Cardiac muscle cell (in vitro differentiated cells and primary cell): Measurements from ENCODE around the gene STARD3. TPM values are rescaled to one million over a fixed set of nuclear protein-coding genes. Genes with fewer than 3 reads are reported as not detected.

Experiments
- DNase-seq, 2 donors: peaks; one replicate each; pipeline versions ENCODE4 v3.0.0 to v3.0.0-alpha.2; 2010 to 2017; ENCODE audit warnings: low read depth in 1 of 2, low spot score in 1 of 2
- H3K27ac ChIP-seq: fragments of 200-600 bp; sonication (generic); 2 replicates; pipeline ENCODE4 v1.5.1; 2016
- H3K27me3 ChIP-seq: fragments of 200-600 bp; sonication (generic); 2 replicates; pipeline ENCODE4 v1.6.0; 2016; ENCODE audit warnings: control low read depth
- H3K36me3 ChIP-seq: fragments of 200-600 bp; sonication (generic); 2 replicates; pipeline ENCODE4 v1.5.1; 2016; ENCODE audit warnings: control low read depth
- H3K4me1 ChIP-seq: fragments of 200-600 bp; sonication (generic); 2 replicates; pipeline ENCODE4 v1.8.1; 2017; ENCODE audit warnings: low read depth, mild to moderate bottlenecking, mixed run types
- H3K4me3 ChIP-seq: fragments of 200-600 bp; sonication (generic); 2 replicates; pipeline ENCODE4 v1.5.1; 2016; ENCODE audit warnings: mild to moderate bottlenecking
- H3K9me3 ChIP-seq: fragments of 200-600 bp; sonication (generic); 2 replicates; pipeline ENCODE4 v1.5.1; 2017; ENCODE audit warnings: low read depth, mild to moderate bottlenecking, control low read depth
- polyA plus RNA-seq: library from polyadenylated mRNA; unstranded; fragments of >200 nt; fragmentation: Nextera tagmentation; extraction: Ambion mirVana; gene quantifications from 2 replicates; pipeline ENCODE4 v1.2.1, GENCODE V29; 2016
- total RNA-seq: library from RNA; depleted of rRNA; stranded (reverse); fragments of >200 nt; gene quantifications from 2 replicates; pipeline ENCODE4 v1.2.3, GENCODE V29; 2016
- TF ChIP-seq, protein P1 (sequence below): IDR thresholded peaks from 2 replicates; pipeline ENCODE4 v1.5.1; 2012; ENCODE audit warnings: low read depth, mild to moderate bottlenecking, low read length

STARD3 gene
- total and polyA plus RNA-seq, 2 experiments from 2014 or later: 47.9 to 67.1 TPM

- Histone ChIP-seq H3K4me3 (peak within 1 kb of the TSS; percentile 66), H3K27ac (peak within 1 kb of the TSS; percentile 93), H3K27me3 (no peaks in the 10 kb centered on the region), H3K9me3 (no peaks in the 10 kb centered on the region), H3K36me3 (no peaks in the 10 kb centered on the region), H3K4me1 (peaks cover 55% of the 10 kb centered on the region)
- peak; percentile 82 to 87 for DNase-seq
- TF ChIP-seq, protein P1, sequence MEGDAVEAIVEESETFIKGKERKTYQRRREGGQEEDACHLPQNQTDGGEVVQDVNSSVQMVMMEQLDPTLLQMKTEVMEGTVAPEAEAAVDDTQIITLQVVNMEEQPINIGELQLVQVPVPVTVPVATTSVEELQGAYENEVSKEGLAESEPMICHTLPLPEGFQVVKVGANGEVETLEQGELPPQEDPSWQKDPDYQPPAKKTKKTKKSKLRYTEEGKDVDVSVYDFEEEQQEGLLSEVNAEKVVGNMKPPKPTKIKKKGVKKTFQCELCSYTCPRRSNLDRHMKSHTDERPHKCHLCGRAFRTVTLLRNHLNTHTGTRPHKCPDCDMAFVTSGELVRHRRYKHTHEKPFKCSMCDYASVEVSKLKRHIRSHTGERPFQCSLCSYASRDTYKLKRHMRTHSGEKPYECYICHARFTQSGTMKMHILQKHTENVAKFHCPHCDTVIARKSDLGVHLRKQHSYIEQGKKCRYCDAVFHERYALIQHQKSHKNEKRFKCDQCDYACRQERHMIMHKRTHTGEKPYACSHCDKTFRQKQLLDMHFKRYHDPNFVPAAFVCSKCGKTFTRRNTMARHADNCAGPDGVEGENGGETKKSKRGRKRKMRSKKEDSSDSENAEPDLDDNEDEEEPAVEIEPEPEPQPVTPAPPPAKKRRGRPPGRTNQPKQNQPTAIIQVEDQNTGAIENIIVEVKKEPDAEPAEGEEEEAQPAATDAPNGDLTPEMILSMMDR: no peak
Measured at GRCh38 chr17:39699818-39700147, 62.8 kb downstream of the STARD3 start, which contains the start of gene ERBB2. Gene ERBB2 (plus strand): TSS chr17:39700064. CDS start chr17:39700239, 175 bp downstream.

DNA sequence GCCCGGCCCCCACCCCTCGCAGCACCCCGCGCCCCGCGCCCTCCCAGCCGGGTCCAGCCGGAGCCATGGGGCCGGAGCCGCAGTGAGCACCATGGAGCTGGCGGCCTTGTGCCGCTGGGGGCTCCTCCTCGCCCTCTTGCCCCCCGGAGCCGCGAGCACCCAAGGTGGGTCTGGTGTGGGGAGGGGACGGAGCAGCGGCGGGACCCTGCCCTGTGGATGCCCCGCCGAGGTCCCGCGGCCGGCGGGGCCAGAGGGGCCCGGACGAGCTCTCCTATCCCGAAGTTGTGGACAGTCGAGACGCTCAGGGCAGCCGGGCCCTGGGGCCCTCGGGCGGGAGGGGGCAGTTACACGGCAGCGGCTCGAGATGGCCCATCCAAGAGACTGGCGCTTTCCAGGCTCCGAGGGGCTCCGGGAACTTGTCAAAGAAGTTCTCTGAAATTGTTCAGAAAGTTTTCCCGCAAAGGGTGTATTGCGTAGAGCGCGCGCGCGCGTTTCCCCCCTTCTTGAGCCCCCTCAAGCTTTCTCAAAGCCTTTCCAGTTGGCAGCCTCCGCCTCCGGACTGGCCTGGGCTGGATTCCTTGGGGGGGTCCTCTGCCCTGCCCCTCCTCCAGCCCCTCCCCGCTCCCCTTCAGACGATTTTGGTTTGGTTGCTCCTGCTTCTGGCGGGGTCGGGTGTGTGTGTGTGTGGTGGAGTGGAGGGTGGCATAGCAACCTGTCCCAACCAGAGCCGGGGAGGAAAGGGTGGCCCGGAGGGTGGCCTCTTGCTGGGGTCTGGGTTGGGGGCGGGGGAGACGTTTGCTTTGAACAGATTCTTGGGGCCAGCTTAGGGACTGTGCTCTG lies 63.4 kb downstream of the STARD3 start:
- TF ChIP-seq, protein P1: no peak
- peak overlapping the region; percentile 93 for H3K27ac ChIP-seq
- H3K9me3 ChIP-seq: no peaks in the 10 kb centered on the region
- H3K27me3 ChIP-seq: no peaks in the 10 kb centered on the region
- DNase-seq: peak; percentile 32 to 71
- H3K4me1 ChIP-seq: peaks cover 55% of the 10 kb centered on the region
- H3K36me3 ChIP-seq: no peaks in the 10 kb centered on the region
- H3K4me3 ChIP-seq: peak overlapping the region; percentile 66

GRCh38 chr17:39701012-39701783 lies 64.3 kb downstream of the STARD3 start:
- Histone ChIP-seq H3K27ac (peak overlapping the region; percentile 93), H3K4me1 (peaks cover 57% of the 10 kb centered on the region), H3K4me3 (peak overlapping the region; percentile 66), H3K36me3 (no peaks in the 10 kb centered on the region), H3K9me3 (no peaks in the 10 kb centered on the region), H3K27me3 (no peaks in the 10 kb centered on the region)
- TF ChIP-seq, protein P1: no peak
- DNase-seq: no peak

DNA sequence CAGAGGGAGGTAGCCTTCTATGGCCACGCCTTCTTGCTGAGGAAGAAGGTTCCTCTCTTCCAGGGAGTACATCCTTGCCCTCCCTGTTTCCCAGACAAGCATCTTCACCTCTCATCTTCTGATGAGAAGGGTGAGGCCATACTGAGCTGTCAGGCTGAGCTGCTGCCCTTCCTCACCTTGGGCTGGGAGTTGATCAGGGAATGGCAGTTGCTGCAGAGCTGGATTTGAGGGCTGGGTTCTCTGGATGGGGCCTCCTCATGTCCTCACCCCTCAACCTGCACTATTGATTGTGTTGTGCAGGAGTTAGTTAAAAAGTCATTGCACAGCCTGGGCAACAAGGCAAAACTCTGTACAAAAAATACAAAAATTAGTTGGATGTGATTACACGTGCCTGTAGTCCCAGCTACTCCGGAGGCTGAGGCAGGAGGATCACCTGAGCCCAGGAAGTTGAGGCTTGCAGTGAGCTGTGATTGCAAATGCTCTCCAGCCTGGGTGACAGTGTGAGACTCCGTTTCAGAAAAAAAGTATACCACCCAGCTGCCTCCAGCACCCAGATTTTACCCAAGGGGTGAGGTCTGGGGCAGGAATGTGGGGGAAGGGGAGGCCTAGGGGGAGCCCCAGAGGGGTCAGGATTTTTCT lies 65.0 kb downstream of the STARD3 start:
- H3K36me3 ChIP-seq: peaks cover 1% of the 10 kb centered on the region
- peak overlapping the region; percentile 66 for H3K4me3 ChIP-seq
- no peaks in the 10 kb centered on the region for H3K9me3 ChIP-seq
- no peaks in the 10 kb centered on the region for H3K27me3 ChIP-seq
- H3K4me1 ChIP-seq: peaks cover 55% of the 10 kb centered on the region
- peak overlapping the region; percentile 93 for H3K27ac ChIP-seq
- TF ChIP-seq, protein P1: no peak
- DNase-seq: no peak
